ENCODE data around the gene CAPSL.
A peak's percentile ranks its signal among the peaks of the same experiment; 100 is the strongest.
"Not testable (repeated sequence)": the region's sequence is repeated elsewhere in the genome, so short reads cannot be mapped to it uniquely, and the experiment has no call there.

CAPSL gene

DNA sequence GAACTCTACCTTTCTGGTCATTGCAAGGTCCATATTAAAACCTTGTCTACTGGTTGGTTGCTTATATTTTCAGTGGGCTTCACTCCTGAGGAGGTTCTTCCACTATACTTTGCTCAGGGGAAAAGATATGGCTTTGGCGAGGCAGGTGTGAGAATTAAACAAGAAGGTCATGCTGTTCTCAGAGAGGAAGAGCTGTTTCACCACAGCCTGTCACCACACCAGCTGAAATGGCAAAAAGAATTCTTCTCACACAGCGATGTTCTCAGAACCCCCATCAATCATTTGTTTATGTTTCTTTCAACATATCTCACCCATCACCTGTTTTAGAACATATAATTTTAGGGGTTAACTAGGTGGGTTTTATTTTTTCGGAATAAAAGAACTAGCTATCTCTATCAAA, 38.6 kb downstream of the CAPSL start:
- no peak for ATAC-seq
- TF ChIP-seq ZNF70 (CRISPR knock-in tag; IDR thresholded peaks at IDR 0.05) (no peak), CSDC2 (CRISPR knock-in tag; IDR thresholded peaks at IDR 0.05) (no peak), OSR1 (CRISPR knock-in tag; IDR thresholded peaks at IDR 0.05) (no peak), ZNF8 (CRISPR knock-in tag; IDR thresholded peaks at IDR 0.05) (no peak), RARB (CRISPR knock-in tag; IDR thresholded peaks at IDR 0.05) (no peak), PPARA (CRISPR knock-in tag; IDR thresholded peaks at IDR 0.05; ENCODE audit: borderline replicate concordance) (no peak)
- TF ChIP-seq, protein P1, sequence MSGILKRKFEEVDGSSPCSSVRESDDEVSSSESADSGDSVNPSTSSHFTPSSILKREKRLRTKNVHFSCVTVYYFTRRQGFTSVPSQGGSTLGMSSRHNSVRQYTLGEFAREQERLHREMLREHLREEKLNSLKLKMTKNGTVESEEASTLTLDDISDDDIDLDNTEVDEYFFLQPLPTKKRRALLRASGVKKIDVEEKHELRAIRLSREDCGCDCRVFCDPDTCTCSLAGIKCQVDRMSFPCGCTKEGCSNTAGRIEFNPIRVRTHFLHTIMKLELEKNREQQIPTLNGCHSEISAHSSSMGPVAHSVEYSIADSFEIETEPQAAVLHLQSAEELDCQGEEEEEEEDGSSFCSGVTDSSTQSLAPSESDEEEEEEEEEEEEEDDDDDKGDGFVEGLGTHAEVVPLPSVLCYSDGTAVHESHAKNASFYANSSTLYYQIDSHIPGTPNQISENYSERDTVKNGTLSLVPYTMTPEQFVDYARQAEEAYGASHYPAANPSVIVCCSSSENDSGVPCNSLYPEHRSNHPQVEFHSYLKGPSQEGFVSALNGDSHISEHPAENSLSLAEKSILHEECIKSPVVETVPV (CRISPR knock-in tag; IDR thresholded peaks at IDR 0.05), result no peak
- TF ChIP-seq, protein P2, sequence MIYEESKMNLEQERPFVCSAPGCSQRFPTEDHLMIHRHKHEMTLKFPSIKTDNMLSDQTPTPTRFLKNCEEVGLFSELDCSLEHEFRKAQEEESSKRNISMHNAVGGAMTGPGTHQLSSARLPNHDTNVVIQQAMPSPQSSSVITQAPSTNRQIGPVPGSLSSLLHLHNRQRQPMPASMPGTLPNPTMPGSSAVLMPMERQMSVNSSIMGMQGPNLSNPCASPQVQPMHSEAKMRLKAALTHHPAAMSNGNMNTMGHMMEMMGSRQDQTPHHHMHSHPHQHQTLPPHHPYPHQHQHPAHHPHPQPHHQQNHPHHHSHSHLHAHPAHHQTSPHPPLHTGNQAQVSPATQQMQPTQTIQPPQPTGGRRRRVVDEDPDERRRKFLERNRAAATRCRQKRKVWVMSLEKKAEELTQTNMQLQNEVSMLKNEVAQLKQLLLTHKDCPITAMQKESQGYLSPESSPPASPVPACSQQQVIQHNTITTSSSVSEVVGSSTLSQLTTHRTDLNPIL (CRISPR knock-in tag; IDR thresholded peaks at IDR 0.05; ENCODE audit: low read depth), result no peak
- TF ChIP-seq, protein P3, sequence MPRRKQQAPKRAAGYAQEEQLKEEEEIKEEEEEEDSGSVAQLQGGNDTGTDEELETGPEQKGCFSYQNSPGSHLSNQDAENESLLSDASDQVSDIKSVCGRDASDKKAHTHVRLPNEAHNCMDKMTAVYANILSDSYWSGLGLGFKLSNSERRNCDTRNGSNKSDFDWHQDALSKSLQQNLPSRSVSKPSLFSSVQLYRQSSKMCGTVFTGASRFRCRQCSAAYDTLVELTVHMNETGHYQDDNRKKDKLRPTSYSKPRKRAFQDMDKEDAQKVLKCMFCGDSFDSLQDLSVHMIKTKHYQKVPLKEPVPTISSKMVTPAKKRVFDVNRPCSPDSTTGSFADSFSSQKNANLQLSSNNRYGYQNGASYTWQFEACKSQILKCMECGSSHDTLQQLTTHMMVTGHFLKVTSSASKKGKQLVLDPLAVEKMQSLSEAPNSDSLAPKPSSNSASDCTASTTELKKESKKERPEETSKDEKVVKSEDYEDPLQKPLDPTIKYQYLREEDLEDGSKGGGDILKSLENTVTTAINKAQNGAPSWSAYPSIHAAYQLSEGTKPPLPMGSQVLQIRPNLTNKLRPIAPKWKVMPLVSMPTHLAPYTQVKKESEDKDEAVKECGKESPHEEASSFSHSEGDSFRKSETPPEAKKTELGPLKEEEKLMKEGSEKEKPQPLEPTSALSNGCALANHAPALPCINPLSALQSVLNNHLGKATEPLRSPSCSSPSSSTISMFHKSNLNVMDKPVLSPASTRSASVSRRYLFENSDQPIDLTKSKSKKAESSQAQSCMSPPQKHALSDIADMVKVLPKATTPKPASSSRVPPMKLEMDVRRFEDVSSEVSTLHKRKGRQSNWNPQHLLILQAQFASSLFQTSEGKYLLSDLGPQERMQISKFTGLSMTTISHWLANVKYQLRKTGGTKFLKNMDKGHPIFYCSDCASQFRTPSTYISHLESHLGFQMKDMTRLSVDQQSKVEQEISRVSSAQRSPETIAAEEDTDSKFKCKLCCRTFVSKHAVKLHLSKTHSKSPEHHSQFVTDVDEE (CRISPR knock-in tag; IDR thresholded peaks at IDR 0.05), result no peak

DNA sequence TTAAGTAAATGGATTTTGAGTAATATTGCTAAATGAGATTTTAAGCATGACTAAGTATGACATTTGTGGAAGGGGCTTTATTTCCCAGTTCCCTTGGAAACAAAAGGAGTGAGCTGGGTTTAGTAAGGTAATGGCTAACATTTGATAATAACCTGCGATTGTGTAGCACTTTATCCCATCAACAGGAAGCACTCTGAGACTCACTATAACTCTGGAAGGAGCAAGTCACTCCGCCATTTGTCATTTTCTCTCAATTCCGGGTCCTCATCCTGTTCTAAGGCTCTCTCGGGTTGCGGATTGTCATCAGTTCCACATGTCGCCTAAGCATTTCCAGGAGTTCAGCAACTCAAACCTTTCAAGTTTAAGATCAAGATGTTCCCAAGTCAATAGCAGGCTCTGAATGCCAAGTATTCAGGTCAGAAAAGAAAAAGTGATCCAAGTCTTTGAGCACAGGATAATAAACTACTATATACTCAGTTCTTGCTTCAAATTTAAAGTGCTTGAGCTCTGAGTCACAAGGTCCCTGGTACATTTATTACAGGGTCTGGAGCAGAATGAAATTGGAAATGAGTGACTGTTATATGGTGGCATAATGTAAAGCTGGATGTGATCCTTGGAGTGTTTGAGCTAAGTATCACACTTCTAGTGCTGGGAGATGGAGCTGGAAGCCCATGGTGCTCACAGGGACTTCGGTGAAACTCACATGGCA, 39.3 kb downstream of the CAPSL start:
- TF ChIP-seq CSDC2 (CRISPR knock-in tag; IDR thresholded peaks at IDR 0.05) (no peak), ZFP3 (CRISPR knock-in tag; IDR thresholded peaks at IDR 0.05) (no peak), ARNTL (CRISPR knock-in tag; IDR thresholded peaks at IDR 0.05; ENCODE audit: borderline replicate concordance, low read depth) (no peak), BACH2 (CRISPR knock-in tag; IDR thresholded peaks at IDR 0.05; ENCODE audit: borderline replicate concordance) (no peak), PPARA (CRISPR knock-in tag; IDR thresholded peaks at IDR 0.05; ENCODE audit: borderline replicate concordance) (no peak), TOX (CRISPR knock-in tag; IDR thresholded peaks at IDR 0.05; ENCODE audit: borderline replicate concordance) (no peak), ZNF8 (CRISPR knock-in tag; IDR thresholded peaks at IDR 0.05) (no peak)
- ATAC-seq, result peak; percentile 22; the same call in 1 of the 3 replicates

DNA sequence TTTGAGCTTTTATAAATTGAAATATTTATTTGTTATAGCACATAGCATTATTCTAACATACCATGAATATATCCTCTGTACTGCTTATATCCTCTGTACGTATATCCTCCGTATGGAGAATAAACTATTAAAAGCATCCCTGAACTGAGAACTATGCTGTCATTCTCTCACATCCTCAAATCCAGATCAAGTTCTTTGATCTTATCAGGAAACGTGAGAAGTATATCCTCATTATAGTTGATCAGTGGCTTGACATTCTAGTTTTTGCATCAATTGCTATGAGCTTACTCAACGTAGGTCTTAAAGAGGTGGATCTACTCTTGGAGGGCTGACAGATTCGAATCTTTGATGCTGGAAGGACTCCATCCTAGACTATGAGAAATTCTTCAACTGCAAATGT, 44.3 kb downstream of the CAPSL start:
- ATAC-seq, result no peak
- TF ChIP-seq, protein P4, sequence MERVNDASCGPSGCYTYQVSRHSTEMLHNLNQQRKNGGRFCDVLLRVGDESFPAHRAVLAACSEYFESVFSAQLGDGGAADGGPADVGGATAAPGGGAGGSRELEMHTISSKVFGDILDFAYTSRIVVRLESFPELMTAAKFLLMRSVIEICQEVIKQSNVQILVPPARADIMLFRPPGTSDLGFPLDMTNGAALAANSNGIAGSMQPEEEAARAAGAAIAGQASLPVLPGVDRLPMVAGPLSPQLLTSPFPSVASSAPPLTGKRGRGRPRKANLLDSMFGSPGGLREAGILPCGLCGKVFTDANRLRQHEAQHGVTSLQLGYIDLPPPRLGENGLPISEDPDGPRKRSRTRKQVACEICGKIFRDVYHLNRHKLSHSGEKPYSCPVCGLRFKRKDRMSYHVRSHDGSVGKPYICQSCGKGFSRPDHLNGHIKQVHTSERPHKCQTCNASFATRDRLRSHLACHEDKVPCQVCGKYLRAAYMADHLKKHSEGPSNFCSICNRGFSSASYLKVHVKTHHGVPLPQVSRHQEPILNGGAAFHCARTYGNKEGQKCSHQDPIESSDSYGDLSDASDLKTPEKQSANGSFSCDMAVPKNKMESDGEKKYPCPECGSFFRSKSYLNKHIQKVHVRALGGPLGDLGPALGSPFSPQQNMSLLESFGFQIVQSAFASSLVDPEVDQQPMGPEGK (CRISPR knock-in tag; IDR thresholded peaks at IDR 0.05; ENCODE audit: borderline replicate concordance), result no peak
- TF ChIP-seq, protein P1 (CRISPR knock-in tag; IDR thresholded peaks at IDR 0.05), result no peak
- TF ChIP-seq RARB (CRISPR knock-in tag; IDR thresholded peaks at IDR 0.05) (no peak), ZNF565 (CRISPR knock-in tag; conservative IDR thresholded peaks at IDR 0.05; ENCODE audit: low read depth) (no peak), OSR1 (CRISPR knock-in tag; IDR thresholded peaks at IDR 0.05) (no peak), ZFP30 (CRISPR knock-in tag; IDR thresholded peaks at IDR 0.05) (no peak), ZNF70 (CRISPR knock-in tag; IDR thresholded peaks at IDR 0.05) (no peak), ARNTL (CRISPR knock-in tag; IDR thresholded peaks at IDR 0.05; ENCODE audit: borderline replicate concordance, low read depth) (no peak), ZC3H10 (CRISPR knock-in tag; IDR thresholded peaks at IDR 0.05) (no peak), ESRRG (CRISPR knock-in tag; IDR thresholded peaks at IDR 0.05) (no peak), ZFP3 (CRISPR knock-in tag; IDR thresholded peaks at IDR 0.05) (no peak), PPARA (CRISPR knock-in tag; IDR thresholded peaks at IDR 0.05; ENCODE audit: borderline replicate concordance) (no peak), TOX (CRISPR knock-in tag; IDR thresholded peaks at IDR 0.05; ENCODE audit: borderline replicate concordance) (no peak), CSDC2 (CRISPR knock-in tag; IDR thresholded peaks at IDR 0.05) (no peak)
- TF ChIP-seq, protein P3 (CRISPR knock-in tag; IDR thresholded peaks at IDR 0.05), result no peak
- TF ChIP-seq, protein P2 (CRISPR knock-in tag; IDR thresholded peaks at IDR 0.05; ENCODE audit: low read depth), result no peak

DNA sequence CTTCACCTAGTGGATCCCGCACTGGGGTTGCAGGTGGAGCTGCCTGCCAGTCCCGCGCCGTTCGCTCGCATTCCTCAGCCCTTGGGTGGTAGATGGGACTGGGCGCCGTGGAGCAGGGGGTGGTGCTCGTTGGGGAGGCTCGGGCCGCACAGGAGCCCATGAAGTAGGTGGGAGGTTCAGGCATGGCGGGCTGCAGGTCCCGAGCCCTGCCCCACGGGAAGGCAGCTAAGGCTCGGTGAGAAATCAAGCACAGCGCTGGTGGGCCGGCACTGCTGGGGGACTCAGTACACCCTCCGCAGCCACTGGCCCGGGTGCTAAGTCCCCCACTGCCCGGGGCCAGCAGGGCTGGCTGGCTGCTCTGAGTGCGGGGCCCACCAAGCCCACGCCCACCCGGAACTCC, 45.6 kb downstream of the CAPSL start:
- not testable (repeated sequence) for ATAC-seq

Measured in SK-N-SH treated with all-trans-retinoic acid at 6 μM for 48 hours (cell line).